IPS-18a (cell line): ENCODE measurements around the gene KIF12.

Source experiments
- H3K27ac ChIP-seq: one replicate; pipeline ENCODE4 v1.5.1; 2013; ENCODE audit warnings: low read length
- H3K27me3 ChIP-seq: one replicate; pipeline ENCODE4 v1.6.1; 2013; ENCODE audit warnings: mild to moderate bottlenecking, low read length; ENCODE audit not compliant: control insufficient read depth, insufficient read depth
- H3K36me3 ChIP-seq: one replicate; pipeline ENCODE4 v1.6.1; 2013; ENCODE audit warnings: low read depth, low read length; ENCODE audit not compliant: control insufficient read depth
- H3K4me1 ChIP-seq: one replicate; pipeline ENCODE4 v1.6.1; 2013; ENCODE audit warnings: low read depth, low read length; ENCODE audit not compliant: control insufficient read depth
- H3K4me3 ChIP-seq: one replicate; pipeline ENCODE4 v1.5.1; 2013; ENCODE audit warnings: low read length
- H3K9ac ChIP-seq: one replicate; pipeline ENCODE4 v1.6.1; 2013; ENCODE audit warnings: mild to moderate bottlenecking, low read length, moderate library complexity
- H3K9me3 ChIP-seq: one replicate; pipeline ENCODE4 v1.6.1; 2013; ENCODE audit warnings: low read depth, low read length; ENCODE audit not compliant: control insufficient read depth

Gene KIF12

GRCh38 chr9:114055061-114055460 lies 44.0 kb downstream of the KIF12 start:
- Histone ChIP-seq H3K4me3 (no peak overlapping the region), H3K27ac (no peak overlapping the region), H3K9me3 (no peaks in the 10 kb centered on the region), H3K27me3 (no peaks in the 10 kb centered on the region), H3K4me1 (no peaks in the 10 kb centered on the region), H3K36me3 (peaks cover 9% of the 10 kb centered on the region), H3K9ac (no peak overlapping the region)

- no peaks in the 10 kb centered on the region for H3K4me1 ChIP-seq
- H3K4me3 ChIP-seq, result no peak overlapping the region
- H3K27ac ChIP-seq, result no peak overlapping the region
- H3K27me3 ChIP-seq, result no peaks in the 10 kb centered on the region
- H3K9ac ChIP-seq, result no peak overlapping the region
- no peaks in the 10 kb centered on the region for H3K9me3 ChIP-seq
- H3K36me3 ChIP-seq, result peaks cover 15% of the 10 kb centered on the region
Observed at GRCh38 chr9:114054191-114054690, 44.9 kb downstream of the KIF12 start.

- peaks cover 21% of the 10 kb centered on the region for H3K36me3 ChIP-seq
Observed at GRCh38 chr9:114053246-114054005, 45.7 kb downstream of the KIF12 start.

GRCh38 chr9:114051706-114052105 lies 47.4 kb downstream of the KIF12 start:
- no peaks in the 10 kb centered on the region for H3K4me1 ChIP-seq
- H3K9ac ChIP-seq, result no peak overlapping the region
- no peaks in the 10 kb centered on the region for H3K9me3 ChIP-seq
- no peaks in the 10 kb centered on the region for H3K27me3 ChIP-seq
- H3K27ac ChIP-seq, result no peak overlapping the region
- H3K36me3 ChIP-seq, result peaks cover 21% of the 10 kb centered on the region
- no peak overlapping the region for H3K4me3 ChIP-seq

More at GRCh38 chr9:114053246-114054005, 45.7 kb downstream of the KIF12 start:
- H3K9me3 ChIP-seq, result no peaks in the 10 kb centered on the region
- no peaks in the 10 kb centered on the region for H3K27me3 ChIP-seq
- no peak overlapping the region for H3K27ac ChIP-seq
- no peak overlapping the region for H3K9ac ChIP-seq
- H3K4me1 ChIP-seq, result no peaks in the 10 kb centered on the region
- H3K4me3 ChIP-seq, result no peak overlapping the region

GRCh38 chr9:114051281-114051680 lies 47.8 kb downstream of the KIF12 start:
- Histone ChIP-seq H3K27me3 (no peaks in the 10 kb centered on the region), H3K4me3 (no peak overlapping the region), H3K36me3 (peaks cover 21% of the 10 kb centered on the region), H3K4me1 (no peaks in the 10 kb centered on the region), H3K9me3 (no peaks in the 10 kb centered on the region), H3K27ac (no peak overlapping the region), H3K9ac (no peak overlapping the region)

- no peak overlapping the region for H3K9ac ChIP-seq
- no peaks in the 10 kb centered on the region for H3K4me1 ChIP-seq
- H3K27ac ChIP-seq, result no peak overlapping the region
- H3K36me3 ChIP-seq, result peaks cover 21% of the 10 kb centered on the region
- no peak overlapping the region for H3K4me3 ChIP-seq
- no peaks in the 10 kb centered on the region for H3K9me3 ChIP-seq
- H3K27me3 ChIP-seq, result no peaks in the 10 kb centered on the region
Observed at GRCh38 chr9:114050646-114051045, 48.4 kb downstream of the KIF12 start.

GRCh38 chr9:114050226-114050568 lies 48.9 kb downstream of the KIF12 start:
- H3K4me3 ChIP-seq, result no peak overlapping the region
- no peak overlapping the region for H3K27ac ChIP-seq
- H3K27me3 ChIP-seq, result no peaks in the 10 kb centered on the region
- peaks cover 21% of the 10 kb centered on the region for H3K36me3 ChIP-seq
- no peaks in the 10 kb centered on the region for H3K4me1 ChIP-seq
- no peaks in the 10 kb centered on the region for H3K9me3 ChIP-seq
- no peak overlapping the region for H3K9ac ChIP-seq

GRCh38 chr9:114049441-114050225 lies 49.5 kb downstream of the KIF12 start:
- no peak overlapping the region for H3K9ac ChIP-seq
- H3K27ac ChIP-seq, result no peak overlapping the region
- no peaks in the 10 kb centered on the region for H3K9me3 ChIP-seq
- peaks cover 21% of the 10 kb centered on the region for H3K36me3 ChIP-seq
- H3K4me3 ChIP-seq, result no peak overlapping the region
- no peaks in the 10 kb centered on the region for H3K4me1 ChIP-seq
- no peaks in the 10 kb centered on the region for H3K27me3 ChIP-seq

GRCh38 chr9:114048533-114049415 lies 50.3 kb downstream of the KIF12 start:
- H3K9ac ChIP-seq, result no peak overlapping the region
- no peaks in the 10 kb centered on the region for H3K4me1 ChIP-seq
- H3K9me3 ChIP-seq, result no peaks in the 10 kb centered on the region
- peaks cover 21% of the 10 kb centered on the region for H3K36me3 ChIP-seq
- no peaks in the 10 kb centered on the region for H3K27me3 ChIP-seq
- no peak overlapping the region for H3K4me3 ChIP-seq
- no peak overlapping the region for H3K27ac ChIP-seq

- Histone ChIP-seq H3K9me3 (no peaks in the 10 kb centered on the region), H3K27me3 (no peaks in the 10 kb centered on the region)
Observed at GRCh38 chr9:114047717-114048116, 51.4 kb downstream of the KIF12 start.

GRCh38 chr9:114046875-114047274 lies 52.2 kb downstream of the KIF12 start:
- no peaks in the 10 kb centered on the region for H3K4me1 ChIP-seq
- no peak overlapping the region for H3K9ac ChIP-seq
- H3K4me3 ChIP-seq, result no peak overlapping the region
- peaks cover 21% of the 10 kb centered on the region for H3K36me3 ChIP-seq
- H3K27ac ChIP-seq, result no peak overlapping the region
- H3K9me3 ChIP-seq, result no peaks in the 10 kb centered on the region
- no peaks in the 10 kb centered on the region for H3K27me3 ChIP-seq

More at GRCh38 chr9:114047717-114048116, 51.4 kb downstream of the KIF12 start:
- H3K9ac ChIP-seq, result no peak overlapping the region
- no peak overlapping the region for H3K4me3 ChIP-seq
- no peak overlapping the region for H3K27ac ChIP-seq
- no peaks in the 10 kb centered on the region for H3K4me1 ChIP-seq
- peaks cover 21% of the 10 kb centered on the region for H3K36me3 ChIP-seq
